ENCODE measurements around the gene IFI44. TPM values are rescaled to one million over a fixed set of nuclear protein-coding genes. Genes with fewer than 3 reads are reported as not detected.

Gene IFI44
- total and polyA plus RNA-seq, 2 donors (not counting 3 experiments of a cell fraction or from before 2014, with no cell fraction given), result 11.8 to 12.3 TPM

DNA sequence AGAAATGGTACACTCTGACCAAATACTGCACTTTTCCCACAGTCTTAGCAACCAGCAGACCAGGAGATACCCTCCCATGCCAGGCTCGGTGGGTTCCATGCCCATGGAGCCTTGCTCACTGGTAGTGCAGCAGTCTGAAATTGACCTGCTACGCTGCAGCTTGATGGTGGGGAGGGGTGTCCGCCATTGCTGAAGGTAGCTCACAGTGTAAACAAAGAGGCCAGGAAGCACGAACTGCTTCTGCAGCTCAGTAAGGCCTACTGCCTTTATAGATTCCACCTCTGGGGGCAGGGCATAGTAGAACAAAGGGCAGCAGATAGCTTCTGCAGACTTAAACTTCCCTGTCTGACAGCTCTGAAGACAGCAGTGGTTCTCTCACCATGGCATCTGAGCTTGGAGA, 41.7 kb upstream of the IFI44 start:
- dilution Hi-C loops (cut with MboI; ENCODE audit: extremely low pct_ligation_motif_present, low sequenced_read_pairs) (no loop called here), intact Hi-C loops (cut with micrococcal nuclease) (loop anchor here (1.0 to 10.0 kb wide), 3 partner anchors 193 to 478 kb away; no protein-coding TSS in a partner anchor)
- Histone ChIP-seq H3K36me3 (ENCODE audit: control insufficient read depth in 2 of 2, extremely low read depth in 1 of 2, insufficient read depth in 2 of 2, low read length in 2 of 2) (no peaks in the 10 kb centered on the region), H2AFZ (ENCODE audit: low read depth, low read length) (no peak overlapping the region), H3K9me3 (replicated peaks; ENCODE audit: control insufficient read depth, insufficient read depth, low read length) (no peaks in the 10 kb centered on the region), H3K4me1 (ENCODE audit: control insufficient read depth, extremely low read depth, insufficient read depth, low read length) (no peaks in the 10 kb centered on the region), H3K27ac (ENCODE audit: insufficient read depth, low read depth, low read length) (no peak overlapping the region), H3K9me1 (replicated peaks; ENCODE audit: control insufficient read depth, extremely low read depth, insufficient read depth, low read length) (no peaks in the 10 kb centered on the region), H3K9ac (replicated peaks; ENCODE audit: extremely low read depth, insufficient read depth, low read length) (no peak overlapping the region), H3K4me3 (replicated peaks in 1 of 3; ENCODE audit: insufficient read depth in 1 of 3, low read depth in 1 of 3, low read length in 3 of 3) (no peak overlapping the region), H3K79me2 (ENCODE audit: control insufficient read depth, insufficient read depth, low read length) (no peaks in the 10 kb centered on the region), H4K20me1 (replicated peaks; ENCODE audit: control insufficient read depth, extremely low read depth, insufficient read depth, low read length) (no peaks in the 10 kb centered on the region), H3K4me2 (ENCODE audit: insufficient read depth, low read length) (no peak overlapping the region), H3K27me3 (ENCODE audit: control insufficient read depth in 2 of 2, insufficient read depth in 2 of 2, low read length in 2 of 2) (peaks cover 0 to 2% of the 10 kb centered on the region in 2 experiments)
- TF ChIP-seq MYC (IDR thresholded peaks at IDR 0.05; ENCODE audit: low read depth, low read length) (no peak), JUN (IDR thresholded peaks at IDR 0.05; ENCODE audit: borderline replicate concordance, insufficient read depth, insufficient read length, low read depth) (no peak), FOS (IDR thresholded peaks at IDR 0.05; ENCODE audit: borderline replicate concordance, insufficient read depth, low read length) (no peak), GATA2 (IDR thresholded peaks at IDR 0.05; ENCODE audit: insufficient read depth, insufficient read length, low read depth, low read length) (no peak)
- TF ChIP-seq, protein P1, sequence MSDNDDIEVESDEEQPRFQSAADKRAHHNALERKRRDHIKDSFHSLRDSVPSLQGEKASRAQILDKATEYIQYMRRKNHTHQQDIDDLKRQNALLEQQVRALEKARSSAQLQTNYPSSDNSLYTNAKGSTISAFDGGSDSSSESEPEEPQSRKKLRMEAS (IDR thresholded peaks at IDR 0.05; ENCODE audit: insufficient read depth, insufficient read length), result no peak
- TF ChIP-seq, protein P2, sequence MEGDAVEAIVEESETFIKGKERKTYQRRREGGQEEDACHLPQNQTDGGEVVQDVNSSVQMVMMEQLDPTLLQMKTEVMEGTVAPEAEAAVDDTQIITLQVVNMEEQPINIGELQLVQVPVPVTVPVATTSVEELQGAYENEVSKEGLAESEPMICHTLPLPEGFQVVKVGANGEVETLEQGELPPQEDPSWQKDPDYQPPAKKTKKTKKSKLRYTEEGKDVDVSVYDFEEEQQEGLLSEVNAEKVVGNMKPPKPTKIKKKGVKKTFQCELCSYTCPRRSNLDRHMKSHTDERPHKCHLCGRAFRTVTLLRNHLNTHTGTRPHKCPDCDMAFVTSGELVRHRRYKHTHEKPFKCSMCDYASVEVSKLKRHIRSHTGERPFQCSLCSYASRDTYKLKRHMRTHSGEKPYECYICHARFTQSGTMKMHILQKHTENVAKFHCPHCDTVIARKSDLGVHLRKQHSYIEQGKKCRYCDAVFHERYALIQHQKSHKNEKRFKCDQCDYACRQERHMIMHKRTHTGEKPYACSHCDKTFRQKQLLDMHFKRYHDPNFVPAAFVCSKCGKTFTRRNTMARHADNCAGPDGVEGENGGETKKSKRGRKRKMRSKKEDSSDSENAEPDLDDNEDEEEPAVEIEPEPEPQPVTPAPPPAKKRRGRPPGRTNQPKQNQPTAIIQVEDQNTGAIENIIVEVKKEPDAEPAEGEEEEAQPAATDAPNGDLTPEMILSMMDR (IDR thresholded peaks at IDR 0.05; ENCODE audit: extremely low read depth in 1 of 2, insufficient read depth in 1 of 2, low read depth in 1 of 2, low read length in 2 of 2), result no peak
- CTCF ChIA-PET, result interaction anchor here (0.8 to 5.0 kb wide), 15 partner anchors 9 to 629 kb away, joined by 3 to 105 read pairs (median 4); partner anchors contain the start of genes FUBP1, IFI44L and PTGFR
- FAIRE-seq, result no peak
- POLR2A ChIA-PET, result no interaction called here
- no peak for DNase-seq (ENCODE audit: low read depth, low spot score)
- BruUV-seq (replicated peaks), result no TSS peak

Measured in endothelial cell of umbilical vein (primary cell).